Neural progenitor cell (in vitro differentiated cells): ENCODE data around the gene BTBD9.

Source experiments
- EZH2 ChIP-seq: fragments of 200-600 bp; sonication (generic); IDR thresholded peaks from 2 replicates; pipeline ENCODE4 v1.6.1; 2017; ENCODE audit warnings: antibody characterized with exemption, mild to moderate bottlenecking, moderate library complexity
- EZH2phosphoT487 ChIP-seq: fragments of 200-600 bp; sonication (generic); IDR thresholded peaks from 2 replicates; pipeline ENCODE4 v1.6.1; 2017; ENCODE audit warnings: antibody characterized with exemption
- TF ChIP-seq, protein P1 (sequence below): fragments of 200-600 bp; sonication (generic); IDR thresholded peaks from 2 replicates; pipeline ENCODE4 v1.5.1; 2017; ENCODE audit warnings: antibody characterized with exemption, mild to moderate bottlenecking

DNA sequence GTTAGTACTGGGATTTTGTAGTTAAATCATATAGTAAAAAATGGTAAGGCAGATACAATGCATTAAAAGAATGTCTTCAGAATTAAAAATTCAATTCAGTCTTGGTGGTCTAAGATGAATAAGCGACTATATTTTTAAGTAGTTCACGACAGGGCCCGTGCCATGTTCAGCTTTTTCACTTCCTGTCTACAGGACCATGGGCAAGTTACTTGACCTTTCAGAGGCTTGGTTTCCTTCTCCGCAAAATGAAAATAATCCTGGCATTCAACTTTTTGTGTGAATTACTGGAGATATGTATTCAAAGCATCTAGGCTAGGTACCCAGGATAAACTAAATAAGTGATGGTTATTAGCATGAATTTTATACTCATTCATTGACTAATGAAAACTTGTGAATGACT is 216.0 kb downstream of the BTBD9 start:
- TF ChIP-seq, protein P1, sequence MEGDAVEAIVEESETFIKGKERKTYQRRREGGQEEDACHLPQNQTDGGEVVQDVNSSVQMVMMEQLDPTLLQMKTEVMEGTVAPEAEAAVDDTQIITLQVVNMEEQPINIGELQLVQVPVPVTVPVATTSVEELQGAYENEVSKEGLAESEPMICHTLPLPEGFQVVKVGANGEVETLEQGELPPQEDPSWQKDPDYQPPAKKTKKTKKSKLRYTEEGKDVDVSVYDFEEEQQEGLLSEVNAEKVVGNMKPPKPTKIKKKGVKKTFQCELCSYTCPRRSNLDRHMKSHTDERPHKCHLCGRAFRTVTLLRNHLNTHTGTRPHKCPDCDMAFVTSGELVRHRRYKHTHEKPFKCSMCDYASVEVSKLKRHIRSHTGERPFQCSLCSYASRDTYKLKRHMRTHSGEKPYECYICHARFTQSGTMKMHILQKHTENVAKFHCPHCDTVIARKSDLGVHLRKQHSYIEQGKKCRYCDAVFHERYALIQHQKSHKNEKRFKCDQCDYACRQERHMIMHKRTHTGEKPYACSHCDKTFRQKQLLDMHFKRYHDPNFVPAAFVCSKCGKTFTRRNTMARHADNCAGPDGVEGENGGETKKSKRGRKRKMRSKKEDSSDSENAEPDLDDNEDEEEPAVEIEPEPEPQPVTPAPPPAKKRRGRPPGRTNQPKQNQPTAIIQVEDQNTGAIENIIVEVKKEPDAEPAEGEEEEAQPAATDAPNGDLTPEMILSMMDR, result no peak
- no peak for TF ChIP-seq EZH2phosphoT487
- TF ChIP-seq EZH2, result no peak
